ENCODE results near the gene CCNQ.

CCNQ gene

DNA sequence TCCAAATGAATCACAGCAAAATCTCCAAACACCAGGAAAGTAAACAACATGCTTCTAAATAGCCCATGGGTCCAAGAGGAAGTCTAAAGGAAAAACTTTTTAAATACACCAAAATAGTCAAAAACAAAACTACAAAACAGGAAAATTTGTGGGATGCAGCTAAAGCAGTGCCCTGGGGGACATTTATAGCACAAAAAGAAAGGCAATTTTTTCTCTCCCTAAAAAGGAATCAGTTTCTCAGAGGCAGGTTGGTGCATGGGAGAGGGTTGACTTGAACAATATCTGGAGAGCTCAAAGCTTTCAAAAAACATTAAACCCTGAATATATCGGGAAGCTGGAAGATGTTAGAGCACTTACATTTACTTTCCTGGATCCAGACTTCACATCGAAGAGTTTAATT is 32.4 kb upstream of the CCNQ start:
- TF ChIP-seq GABPA (IDR thresholded peaks at IDR 0.05; ENCODE audit: low read depth) (no peak), CTCF (IDR thresholded peaks at IDR 0.05; ENCODE audit: insufficient read depth, low read length) (no peak), POLR2AphosphoS5 (IDR thresholded peaks at IDR 0.05; ENCODE audit: low read depth) (no peak), REST (IDR thresholded peaks at IDR 0.05; ENCODE audit: insufficient replicate concordance, low read depth) (no peak), SPI1 (IDR thresholded peaks at IDR 0.05; ENCODE audit: borderline replicate concordance, low read depth) (no peak)
- no peak overlapping the region for H3K27ac ChIP-seq (replicated peaks)
- H3K4me3 ChIP-seq (replicated peaks; ENCODE audit: insufficient read depth, low read length): no peak overlapping the region
- DNase-seq (ENCODE audit: low read depth in 1 of 2, low spot score in 1 of 2): no peak
- H3K27me3 ChIP-seq (ENCODE audit: insufficient read depth, poor library complexity, severe bottlenecking): no peaks in the 10 kb centered on the region

- no peak for DNase-seq (ENCODE audit: low read depth in 1 of 2, low spot score in 1 of 2)
- H3K4me3 ChIP-seq (replicated peaks; ENCODE audit: insufficient read depth, low read length): no peak overlapping the region
- no peaks in the 10 kb centered on the region for H3K27me3 ChIP-seq (ENCODE audit: insufficient read depth, poor library complexity, severe bottlenecking)
- no peak overlapping the region for H3K27ac ChIP-seq (replicated peaks)
- TF ChIP-seq GABPA (IDR thresholded peaks at IDR 0.05; ENCODE audit: low read depth): no peak
These were observed 29.7 kb upstream of the CCNQ start for GRCh38 chrX:153628665-153629064.

DNA sequence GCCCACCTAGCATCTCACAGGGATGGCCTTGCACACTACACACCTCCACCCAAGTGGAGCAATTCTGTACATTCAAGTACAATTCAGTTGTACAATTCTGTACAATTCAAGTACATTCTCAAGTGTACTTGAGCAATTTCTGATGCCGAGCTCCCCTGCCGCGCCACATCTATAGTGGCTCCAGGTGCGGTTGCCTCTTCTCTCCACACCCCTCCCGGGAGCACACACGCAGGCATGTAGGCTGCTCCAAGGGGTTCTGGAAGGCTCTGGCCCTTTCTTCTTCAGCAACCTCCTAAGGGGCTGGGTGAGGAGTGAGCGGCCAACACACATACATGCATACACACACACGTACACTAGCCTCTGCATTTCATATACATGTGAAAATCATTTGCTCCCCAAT is 29.2 kb upstream of the CCNQ start:
- no peak overlapping the region for H3K4me3 ChIP-seq (replicated peaks; ENCODE audit: insufficient read depth, low read length)
- no peak for TF ChIP-seq CTCF (IDR thresholded peaks at IDR 0.05; ENCODE audit: insufficient read depth, low read length)
- no peak for TF ChIP-seq SPI1 (IDR thresholded peaks at IDR 0.05; ENCODE audit: borderline replicate concordance, low read depth)
- no peak for TF ChIP-seq REST (IDR thresholded peaks at IDR 0.05; ENCODE audit: insufficient replicate concordance, low read depth)
- no peak for TF ChIP-seq GABPA (IDR thresholded peaks at IDR 0.05; ENCODE audit: low read depth)
- TF ChIP-seq POLR2AphosphoS5 (IDR thresholded peaks at IDR 0.05; ENCODE audit: low read depth): no peak
- no peaks in the 10 kb centered on the region for H3K27me3 ChIP-seq (ENCODE audit: insufficient read depth, poor library complexity, severe bottlenecking)
- DNase-seq (ENCODE audit: low read depth in 1 of 2, low spot score in 1 of 2): no peak
- H3K27ac ChIP-seq (replicated peaks): no peak overlapping the region

DNA sequence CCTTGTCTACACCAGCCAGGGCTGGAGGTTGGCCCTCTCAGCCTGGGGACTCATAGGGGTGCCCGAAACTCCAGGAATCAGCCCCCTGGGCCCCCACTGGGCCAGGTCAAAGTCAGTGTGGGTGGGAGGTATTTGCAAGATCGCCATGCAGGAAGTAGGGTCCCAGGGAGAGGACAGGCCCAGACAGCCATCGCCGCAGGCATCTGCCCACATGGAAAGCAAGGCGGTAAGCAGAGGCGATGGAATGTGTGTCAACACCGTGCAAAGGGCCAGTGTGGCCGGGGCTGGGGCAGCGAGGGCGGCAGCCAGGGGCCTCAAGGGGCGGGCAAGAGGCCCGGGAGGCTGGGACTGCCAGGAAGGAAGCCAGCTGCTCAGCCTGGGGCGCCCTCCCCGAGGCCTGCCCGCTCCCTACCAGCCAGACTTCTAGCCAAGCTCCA is 28.8 kb upstream of the CCNQ start:
- DNase-seq (ENCODE audit: low read depth in 1 of 2, low spot score in 1 of 2): no peak
- Histone ChIP-seq H3K4me3 (replicated peaks; ENCODE audit: insufficient read depth, low read length) (no peak overlapping the region), H3K27ac (replicated peaks) (no peak overlapping the region), H3K27me3 (ENCODE audit: insufficient read depth, poor library complexity, severe bottlenecking) (no peaks in the 10 kb centered on the region)
- TF ChIP-seq CTCF (IDR thresholded peaks at IDR 0.05; ENCODE audit: insufficient read depth, low read length): no peak
- TF ChIP-seq POLR2AphosphoS5 (IDR thresholded peaks at IDR 0.05; ENCODE audit: low read depth): no peak
- no peak for TF ChIP-seq REST (IDR thresholded peaks at IDR 0.05; ENCODE audit: insufficient replicate concordance, low read depth)
- TF ChIP-seq GABPA (IDR thresholded peaks at IDR 0.05; ENCODE audit: low read depth): no peak
- TF ChIP-seq SPI1 (IDR thresholded peaks at IDR 0.05; ENCODE audit: borderline replicate concordance, low read depth): no peak
